Adrenal gland (tissue), 5 donors: ENCODE measurements around the gene OR6C65.

Experiments
- POLR2A ChIP-seq, 2 donors: fragments of 450-650 bp; IDR thresholded peaks; one replicate each; pipeline ENCODE4 v1.6.1; 2017; ENCODE audit warnings: antibody characterized with exemption in 2 of 2, mild to moderate bottlenecking in 2 of 2, moderate library complexity in 1 of 2
- TF ChIP-seq, protein P1 (sequence below), 6 experiments: fragments of 450-650 bp in 4 of 6; fragments of 200-600 bp in 2 of 6; sonication (generic) in 1 of 6; IDR thresholded peaks; 1 replicate in 5 of 6; 2 replicates in 1 of 6; pipeline versions ENCODE4 v1.5.1 to v1.8.0; 2016 to 2021; ENCODE audit warnings: antibody characterized with exemption in 6 of 6, mild to moderate bottlenecking in 2 of 6, moderate library complexity in 1 of 6
- donor health status: DM: no; HTN: no; CAD: no.

DNA sequence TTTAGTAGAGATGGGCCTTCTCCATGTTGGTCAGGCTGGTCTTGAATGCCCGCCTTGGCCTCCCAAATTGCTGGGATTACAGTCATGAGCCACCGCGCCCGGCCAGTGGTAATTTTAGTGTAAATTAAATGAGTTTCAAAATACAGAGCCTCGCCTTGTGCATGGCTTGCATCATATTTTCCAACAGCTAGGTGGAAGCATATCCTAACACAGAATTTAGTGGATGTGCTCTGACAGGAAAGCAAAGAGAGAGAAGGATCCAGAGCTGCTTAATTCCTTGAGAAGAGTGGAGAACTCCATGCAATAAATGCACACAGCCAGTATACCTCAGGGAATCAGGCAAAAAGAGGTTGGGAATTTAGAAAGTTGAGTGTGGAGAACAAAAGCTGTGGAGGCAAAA lies 46.0 kb downstream of the OR6C65 start:
- TF ChIP-seq, protein P1, sequence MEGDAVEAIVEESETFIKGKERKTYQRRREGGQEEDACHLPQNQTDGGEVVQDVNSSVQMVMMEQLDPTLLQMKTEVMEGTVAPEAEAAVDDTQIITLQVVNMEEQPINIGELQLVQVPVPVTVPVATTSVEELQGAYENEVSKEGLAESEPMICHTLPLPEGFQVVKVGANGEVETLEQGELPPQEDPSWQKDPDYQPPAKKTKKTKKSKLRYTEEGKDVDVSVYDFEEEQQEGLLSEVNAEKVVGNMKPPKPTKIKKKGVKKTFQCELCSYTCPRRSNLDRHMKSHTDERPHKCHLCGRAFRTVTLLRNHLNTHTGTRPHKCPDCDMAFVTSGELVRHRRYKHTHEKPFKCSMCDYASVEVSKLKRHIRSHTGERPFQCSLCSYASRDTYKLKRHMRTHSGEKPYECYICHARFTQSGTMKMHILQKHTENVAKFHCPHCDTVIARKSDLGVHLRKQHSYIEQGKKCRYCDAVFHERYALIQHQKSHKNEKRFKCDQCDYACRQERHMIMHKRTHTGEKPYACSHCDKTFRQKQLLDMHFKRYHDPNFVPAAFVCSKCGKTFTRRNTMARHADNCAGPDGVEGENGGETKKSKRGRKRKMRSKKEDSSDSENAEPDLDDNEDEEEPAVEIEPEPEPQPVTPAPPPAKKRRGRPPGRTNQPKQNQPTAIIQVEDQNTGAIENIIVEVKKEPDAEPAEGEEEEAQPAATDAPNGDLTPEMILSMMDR (IDR thresholded peaks at IDR 0.05) = no peak
- no peak for TF ChIP-seq POLR2A (IDR thresholded peaks at IDR 0.05)
